ENCODE data around the gene PDSS2.

- TF ChIP-seq POLR2A (IDR thresholded peaks at IDR 0.05) = no peak
- no peak for TF ChIP-seq CTCF (IDR thresholded peaks at IDR 0.05)
Measured at GRCh38 chr6:107272246-107272645, 187.1 kb downstream of the PDSS2 start.

All from testis (tissue), 2 donors.